Stomach (tissue), 9 donors: Measurements from ENCODE around the gene TSFM. TPM values are rescaled to one million over a fixed set of nuclear protein-coding genes. Genes with fewer than 3 reads are reported as not detected.

Source experiments
- DNase-seq, 2 donors: peaks; one replicate each; pipeline versions ENCODE4 v3.0.0 to v3.0.0-alpha.2; 2013 to 2019
- H3K27ac ChIP-seq, 5 donors: fragments of 200-600 bp in 4 of 5; sonication (generic) in 4 of 5; one replicate each; pipeline ENCODE4 v1.5.1; 2013 to 2019; ENCODE audit warnings: mild to moderate bottlenecking in 1 of 5, moderate library complexity in 1 of 5
- H3K27me3 ChIP-seq, 3 donors: fragments of 200-600 bp; sonication (generic); one replicate each; pipeline ENCODE4 v1.5.1; 2017 to 2019; ENCODE audit warnings: mixed run types in 1 of 3
- H3K36me3 ChIP-seq, 4 donors: fragments of 200-600 bp; sonication (generic); 1 replicate in 3 of 4; 2 replicates in 1 of 4; pipeline ENCODE4 v1.5.1; 2016 to 2019
- H3K4me1 ChIP-seq, 4 donors: fragments of 200-600 bp; sonication (generic); one replicate each; pipeline ENCODE4 v1.5.1; 2016 to 2019
- H3K4me3 ChIP-seq, 4 donors: fragments of 200-600 bp; sonication (generic) in 3 of 4; one replicate each; pipeline ENCODE4 v1.5.1; 2016 to 2019; ENCODE audit warnings: mild to moderate bottlenecking in 1 of 4
- H3K9me3 ChIP-seq, 4 donors: fragments of 200-600 bp; sonication (generic); one replicate each; pipeline ENCODE4 v1.5.1; 2016 to 2019
- CTCF ChIP-seq, 7 experiments: fragments of 450-650 bp in 4 of 7; fragments of 200-600 bp in 3 of 7; sonication (generic) in 3 of 7; IDR thresholded peaks; one replicate each; pipeline ENCODE4 v1.5.1; 2016 to 2019; ENCODE audit warnings: antibody characterized with exemption in 7 of 7, control low read depth in 2 of 7, mild to moderate bottlenecking in 1 of 7
- EP300 ChIP-seq: sonication (generic); formaldehyde crosslinking; IDR thresholded peaks from one replicate; pipeline ENCODE4 v1.6.1; 2017; ENCODE audit warnings: antibody characterized with exemption
- POLR2A ChIP-seq, 4 donors: fragments of 450-650 bp; IDR thresholded peaks; one replicate each; pipeline ENCODE4 v1.6.1; 2016; ENCODE audit warnings: antibody characterized with exemption in 4 of 4, control low read depth in 2 of 4, mild to moderate bottlenecking in 1 of 4, moderate library complexity in 1 of 4
- POLR2AphosphoS5 ChIP-seq, 3 donors: sonication (generic); formaldehyde crosslinking; IDR thresholded peaks; one replicate each; pipeline ENCODE4 v1.6.1; 2016; ENCODE audit warnings: antibody characterized with exemption in 3 of 3
- WGBS, 5 donors: extraction: QIAGEN DNeasy Blood & Tissue Kit in 3 of 5; methylation state at CpG; one replicate each; pipeline versions ENCODE4 v1.1.5 to v1.1.7; 2013 to 2018; 5-methylcytosine and 5-hydroxymethylcytosine counted together
- intact Hi-C: fragments of 100-400 bp; cut with DNase I; formaldehyde crosslinking; loops from one replicate; pipeline ENCODE4 v1.15.1; 2023; ENCODE audit warnings: low total_unique reads
- polyA plus RNA-seq, 3 donors: library from polyadenylated mRNA; stranded (reverse); fragments of 200-250 nt; gene quantifications; one replicate each; pipeline ENCODE4 v1.2.3, GENCODE V29; 2013
- total RNA-seq, 5 donors: library from RNA; depleted of rRNA; stranded (reverse); fragments of >200 nt; gene quantifications; one replicate each; pipeline versions ENCODE4 v1.1.0 to v1.2.3, GENCODE V29; 2014 to 2016
- donor health status: healthy with polysubstance abuse.
- donor health status: Bipolar disorder and iron deficiency.
- donor health status: healthy.

TSFM gene
- total and polyA plus RNA-seq, 8 donors, result 2.3 to 39.3 (median 13.5) TPM

- Histone ChIP-seq H3K9me3 (no peaks in the 10 kb centered on the region), H3K4me1 (peaks cover 8 to 32% (median 20%) of the 10 kb centered on the region in 4 donors), H3K4me3 (no peak overlapping the region), H3K27ac (peak overlapping the region in 2 of 5 donors; percentile 14 to 77), H3K27me3 (no peaks in the 10 kb centered on the region), H3K36me3 (peaks cover 11 to 31% (median 29%) of the 10 kb centered on the region in 4 donors)
- TF ChIP-seq EP300 (no peak), CTCF (IDR thresholded peaks at IDR 0.05) (no peak), POLR2AphosphoS5 (IDR thresholded peaks at IDR 0.05) (no peak), POLR2A (IDR thresholded peaks at IDR 0.05) (no peak)
- DNase-seq, result no peak
- WGBS, 5 donors, result 59 to 74% (median 66%) methylated on average over 2 of the region's 2 CpGs
- intact Hi-C loops, result no loop called here
Observed at GRCh38 chr12:57781801-57782200, 786 bp upstream of the TSFM start.

- intact Hi-C loops, result no loop called here
- Histone ChIP-seq H3K27me3 (no peaks in the 10 kb centered on the region), H3K27ac (peak overlapping the region in 3 of 5 donors; percentile 77 to 85 (median 85)), H3K36me3 (peaks cover 15 to 35% (median 34%) of the 10 kb centered on the region in 4 donors), H3K4me3 (peak overlapping the region; percentile 76 to 99 (median 96)), H3K9me3 (no peaks in the 10 kb centered on the region), H3K4me1 (peaks cover 8 to 32% (median 20%) of the 10 kb centered on the region in 4 donors)
- TF ChIP-seq CTCF (IDR thresholded peaks at IDR 0.05) (no peak), POLR2A (IDR thresholded peaks at IDR 0.05) (no peak), POLR2AphosphoS5 (IDR thresholded peaks at IDR 0.05) (no peak), EP300 (no peak)
- WGBS, 5 donors, result 9 to 14% (median 10%) methylated on average over 4 of the region's 4 CpGs
- peak in 1 of 2 donors; percentile 28 for DNase-seq
Observed at GRCh38 chr12:57782243-57782607, 362 bp upstream of the TSFM start.

- H3K36me3 ChIP-seq, result peaks cover 18 to 47% (median 46%) of the 10 kb centered on the region in 4 donors
- TF ChIP-seq POLR2AphosphoS5 (IDR thresholded peaks at IDR 0.05) (no peak), POLR2A (IDR thresholded peaks at IDR 0.05) (no peak), EP300 (no peak), CTCF (IDR thresholded peaks at IDR 0.05) (no peak)
- DNase-seq, result no peak
- no peaks in the 10 kb centered on the region for H3K27me3 ChIP-seq
- WGBS, 5 donors, result 79 to 85% (median 81%) methylated on average over 12 of the region's 12 CpGs
- peak overlapping the region in 3 of 5 donors; percentile 76 to 85 (median 85) for H3K27ac ChIP-seq
- intact Hi-C loops, result no loop called here
- H3K4me1 ChIP-seq, result peaks cover 8 to 32% (median 20%) of the 10 kb centered on the region in 4 donors
- H3K4me3 ChIP-seq, result peak overlapping the region; percentile 76 to 99 (median 96)
- H3K9me3 ChIP-seq, result no peaks in the 10 kb centered on the region
Observed at GRCh38 chr12:57783466-57783801, 847 bp downstream of the TSFM start.

- DNase-seq, result no peak
- Histone ChIP-seq H3K27me3 (no peaks in the 10 kb centered on the region), H3K4me3 (peak overlapping the region; percentile 76 to 99 (median 96)), H3K4me1 (peaks cover 8 to 32% (median 20%) of the 10 kb centered on the region in 4 donors), H3K27ac (no peak overlapping the region), H3K9me3 (no peaks in the 10 kb centered on the region), H3K36me3 (peaks cover 20 to 52% (median 50%) of the 10 kb centered on the region in 4 donors)
- 86 to 89% (median 87%) methylated on average over 11 of the region's 11 CpGs for WGBS, 5 donors
- intact Hi-C loops, result no loop called here
- no peak for TF ChIP-seq POLR2AphosphoS5 (IDR thresholded peaks at IDR 0.05)
- no peak for TF ChIP-seq EP300
- no peak for TF ChIP-seq POLR2A (IDR thresholded peaks at IDR 0.05)
- no peak for TF ChIP-seq CTCF (IDR thresholded peaks at IDR 0.05)
Observed at GRCh38 chr12:57783861-57784260, 1.3 kb downstream of the TSFM start.
